GM12878 (cell line): Measurements from ENCODE around the gene CD52. TPM values are rescaled to one million over a fixed set of nuclear protein-coding genes. Genes with fewer than 3 reads are reported as not detected.

Experiments
- ATAC-seq: fragments of 200-7000 bp; cut with Tn5 transposase; 3 replicates; pipeline ENCODE4 v1.9.1; 2020; ENCODE audit warnings: mild to moderate bottlenecking, moderate library complexity
- BruUV-seq: library from RNA; stranded (reverse); fragments of 400-500 nt; replicated peaks from 2 replicates; lab custom pipeline; 2021; lab: Mats Ljungman, UMichigan
- CTCF ChIA-PET: fragments of 300-600 bp; sonication (Branson Sonifier 250); formaldehyde crosslinking; extraction: SDS; loops from one replicate; lab custom pipeline; 2021; ENCODE audit warnings: inconsistent platforms; lab: Yijun Ruan, JAX
- POLR2A ChIA-PET: fragments of 350-600 bp; formaldehyde crosslinking; extraction: SDS; loops from one replicate; lab custom pipeline; 2021; ENCODE audit warnings: inconsistent platforms; lab: Charles Lee
- RAD21 ChIA-PET: fragments of 300-600 bp; sonication (Branson Sonifier 250); formaldehyde crosslinking; loops from one replicate; lab custom pipeline; 2023; ENCODE audit warnings: antibody characterized with exemption; ENCODE audit not compliant: unreplicated experiment; lab: Charles Lee
- SMC1A ChIA-PET: fragments of 300-600 bp; sonication (Branson Sonifier 250); formaldehyde crosslinking; loops from one replicate; lab custom pipeline; 2023; ENCODE audit not compliant: unreplicated experiment, uncharacterized antibody; lab: Charles Lee
- DNase-seq: peaks from one replicate; pipeline ENCODE4 v3.0.0-alpha.2; 2011; ENCODE audit warnings: low read depth, low spot score
- FAIRE-seq: peaks from 3 replicates; lab custom pipeline; 2011; peaks lifted over from hg19 to GRCh38; lab: Jason Lieb, UNC
- H2AFZ ChIP-seq: 2 replicates; pipeline ENCODE4 v1.6.0; 2011; ENCODE audit warnings: low read depth, low read length, control low read depth; ENCODE audit not compliant: control insufficient read depth
- H3K27ac ChIP-seq: 2 replicates; pipeline ENCODE4 v1.5.1; 2011; ENCODE audit warnings: control low read depth; ENCODE audit not compliant: control insufficient read depth, insufficient read depth
- H3K27me3 ChIP-seq, 2 experiments: replicated peaks in 1 of 2; 2 replicates each; pipeline versions ENCODE4 v1.6.0 to v1.6.1; 2011; ENCODE audit warnings: low read length in 1 of 2; ENCODE audit not compliant: control insufficient read depth in 2 of 2, insufficient read depth in 2 of 2
- H3K36me3 ChIP-seq, 2 experiments: 2 replicates each; pipeline ENCODE4 v1.5.1; 2011; ENCODE audit warnings: low read length in 1 of 2; ENCODE audit not compliant: control insufficient read depth in 2 of 2, insufficient read depth in 2 of 2
- H3K4me1 ChIP-seq: 2 replicates; pipeline ENCODE4 v1.6.1; 2011; ENCODE audit warnings: mild to moderate bottlenecking, low read length, moderate library complexity, mixed read lengths; ENCODE audit not compliant: control insufficient read depth, insufficient read depth
- H3K4me2 ChIP-seq: 2 replicates; pipeline ENCODE4 v1.6.0; 2011; ENCODE audit warnings: control low read depth; ENCODE audit not compliant: control insufficient read depth, insufficient read depth
- H3K4me3 ChIP-seq: fragments of 200-600 bp; sonication (generic); 2 replicates; pipeline ENCODE4 v1.5.1; 2016
- H3K79me2 ChIP-seq: 2 replicates; pipeline ENCODE4 v1.6.0; 2011; ENCODE audit warnings: low read length; ENCODE audit not compliant: control insufficient read depth, insufficient read depth
- H3K9ac ChIP-seq: 2 replicates; pipeline ENCODE4 v1.8.0; 2011; ENCODE audit warnings: low read length, control low read depth, mixed read lengths; ENCODE audit not compliant: control insufficient read depth, insufficient read depth
- H3K9me3 ChIP-seq: replicated peaks from 3 replicates; pipeline ENCODE4 v1.5.1; 2011; ENCODE audit warnings: mild to moderate bottlenecking, low read length; ENCODE audit not compliant: control insufficient read depth, insufficient read depth
- H4K20me1 ChIP-seq: 2 replicates; pipeline ENCODE4 v1.6.0; 2011; ENCODE audit not compliant: control insufficient read depth, insufficient read depth
- EZH2 ChIP-seq: IDR thresholded peaks from 2 replicates; pipeline ENCODE4 v1.6.1; 2012; ENCODE audit warnings: low read depth, mild to moderate bottlenecking, control low read depth, inconsistent platforms, low read length, borderline replicate concordance; ENCODE audit not compliant: control insufficient read depth
- MYC ChIP-seq: IDR thresholded peaks from 2 replicates; pipeline ENCODE4 v1.6.1; 2011; ENCODE audit warnings: mild to moderate bottlenecking, low read length, moderate library complexity, inconsistent platforms; ENCODE audit not compliant: insufficient read depth, insufficient replicate concordance, insufficient read length, severe bottlenecking
- ZBTB4 ChIP-seq: fragments of 450-650 bp; formaldehyde crosslinking; IDR thresholded peaks from 2 replicates; pipeline ENCODE4 v1.4.0; 2022; ENCODE audit warnings: mild to moderate bottlenecking, moderate library complexity
- WGBS: methylation state at CpG from one replicate; pipeline ENCODE4 v1.1.6; 2016; ENCODE audit warnings: low lambda C conversion rate; ENCODE audit not compliant: insufficient replicate concordance, insufficient coverage; ENCODE audit errors: missing lambda C conversion rate; 5-methylcytosine and 5-hydroxymethylcytosine counted together
- in situ Hi-C: fragments of 300-500 bp; cut with MboI; formaldehyde crosslinking; loops from 9 replicates; pipeline ENCODE4 v1.14.3; 2018; ENCODE audit warnings: mixed read lengths
- intact Hi-C: fragments of 100-400 bp; cut with micrococcal nuclease; formaldehyde crosslinking; loops from one replicate; pipeline ENCODE4 v1.14.2; 2022; ENCODE audit not compliant: unreplicated experiment
- polyA plus RNA-seq, 11 experiments: library from polyadenylated mRNA; depleted of rRNA in 4 of 11; unstranded in 6 of 11; stranded (reverse) in 5 of 11; fragments of >200 nt; fragmentation: Nextera tagmentation in 4 of 11; fragmentation: Illumina TruSeq in 1 of 11; extraction: Ambion mirVana in 4 of 11; extraction: Trizol in 1 of 11; gene quantifications; 1 replicate in 1 of 11; 2 replicates in 10 of 11; pipeline versions ENCODE4 v1.2.1 to v1.2.3, GENCODE V29; 2011 to 2016; ENCODE audit warnings: inconsistent platforms in 2 of 11, missing spikeins in 2 of 11, low read depth in 1 of 11
- total RNA-seq, 4 experiments: library from RNA; depleted of rRNA in 3 of 4; stranded (reverse); fragments of >200 nt in 3 of 4; fragmentation: Illumina TruSeq in 1 of 4; extraction: Trizol in 1 of 4; gene quantifications; 2 replicates each; pipeline versions ENCODE4 v1.2.1 to v1.2.3, GENCODE V29; 2013 to 2021
- TF ChIP-seq, protein P1 (sequence below): fragments of 450-650 bp; formaldehyde crosslinking; IDR thresholded peaks from 2 replicates; pipeline ENCODE4 v1.5.0; 2022; ENCODE audit warnings: mild to moderate bottlenecking, missing genetic modification characterization

The CD52 gene
- total and polyA plus RNA-seq, 10 of the 15 experiments (the other 5 are each of a cell fraction or from before 2014, with no cell fraction given), result 237 to 2,736 (median 532) TPM

GRCh38 chr1:26367441-26367840 is 49.7 kb downstream of the CD52 start:
- CTCF ChIA-PET, result interaction anchor here (0.6 to 1.3 kb wide), 4 partner anchors 24 to 222 kb away, joined by 3 to 4 read pairs (median 3); no protein-coding TSS in a partner anchor
- no peak for FAIRE-seq
- Histone ChIP-seq H3K36me3 (no peaks in the 10 kb centered on the region), H4K20me1 (no peaks in the 10 kb centered on the region), H3K27ac (no peak overlapping the region), H3K9me3 (no peaks in the 10 kb centered on the region; the same call in 2 of the 3 replicates), H3K27me3 (peaks cover 0 to 2% of the 10 kb centered on the region in 2 experiments; a peak in 1 of 4 replicates), H3K4me3 (no peak overlapping the region), H3K79me2 (no peaks in the 10 kb centered on the region), H3K4me2 (no peak overlapping the region), H2AFZ (no peak overlapping the region)
- intact Hi-C loops, result loop anchor here (10.0 kb wide), 1 partner anchor 47 kb away; the partner anchor contains the start of gene LIN28A
- 17% methylated on average over 6 of the region's 6 CpGs for WGBS
- in situ Hi-C loops, result no loop called here
- POLR2A ChIA-PET, result interaction anchor here (0.6 kb wide), 1 partner anchor 29 kb away, joined by 3 read pairs; no protein-coding TSS in a partner anchor
- TF ChIP-seq EZH2, result no peak
- TF ChIP-seq, protein P1, sequence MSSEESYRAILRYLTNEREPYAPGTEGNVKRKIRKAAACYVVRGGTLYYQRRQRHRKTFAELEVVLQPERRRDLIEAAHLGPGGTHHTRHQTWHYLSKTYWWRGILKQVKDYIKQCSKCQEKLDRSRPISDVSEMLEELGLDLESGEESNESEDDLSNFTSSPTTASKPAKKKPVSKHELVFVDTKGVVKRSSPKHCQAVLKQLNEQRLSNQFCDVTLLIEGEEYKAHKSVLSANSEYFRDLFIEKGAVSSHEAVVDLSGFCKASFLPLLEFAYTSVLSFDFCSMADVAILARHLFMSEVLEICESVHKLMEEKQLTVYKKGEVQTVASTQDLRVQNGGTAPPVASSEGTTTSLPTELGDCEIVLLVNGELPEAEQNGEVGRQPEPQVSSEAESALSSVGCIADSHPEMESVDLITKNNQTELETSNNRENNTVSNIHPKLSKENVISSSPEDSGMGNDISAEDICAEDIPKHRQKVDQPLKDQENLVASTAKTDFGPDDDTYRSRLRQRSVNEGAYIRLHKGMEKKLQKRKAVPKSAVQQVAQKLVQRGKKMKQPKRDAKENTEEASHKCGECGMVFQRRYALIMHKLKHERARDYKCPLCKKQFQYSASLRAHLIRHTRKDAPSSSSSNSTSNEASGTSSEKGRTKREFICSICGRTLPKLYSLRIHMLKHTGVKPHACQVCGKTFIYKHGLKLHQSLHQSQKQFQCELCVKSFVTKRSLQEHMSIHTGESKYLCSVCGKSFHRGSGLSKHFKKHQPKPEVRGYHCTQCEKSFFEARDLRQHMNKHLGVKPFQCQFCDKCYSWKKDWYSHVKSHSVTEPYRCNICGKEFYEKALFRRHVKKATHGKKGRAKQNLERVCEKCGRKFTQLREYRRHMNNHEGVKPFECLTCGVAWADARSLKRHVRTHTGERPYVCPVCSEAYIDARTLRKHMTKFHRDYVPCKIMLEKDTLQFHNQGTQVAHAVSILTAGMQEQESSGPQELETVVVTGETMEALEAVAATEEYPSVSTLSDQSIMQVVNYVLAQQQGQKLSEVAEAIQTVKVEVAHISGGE (CRISPR knock-in tag), result no peak
- no peak for TF ChIP-seq ZBTB4 (CRISPR knock-in tag)
- TF ChIP-seq MYC, result no peak
- TF ChIP-seq, all 136 proteins: peak for 0
- RAD21 ChIA-PET, result no interaction called here
- ATAC-seq (no peak), DNase-seq (no peak)
- H3K9ac ChIP-seq, result no peak overlapping the region
- no peaks in the 10 kb centered on the region; the same call in 1 of the 2 replicates for H3K4me1 ChIP-seq
- SMC1A ChIA-PET, result interaction anchor here (1.5 kb wide), 1 partner anchor 50 kb away, joined by 3 read pairs; no protein-coding TSS in a partner anchor
- no TSS peak for BruUV-seq
